DOHH2 (cell line): ENCODE data around the gene SMAD2.

Source experiments
- H3F3A ChIP-seq: fragments of 200-600 bp; sonication (generic), shearing (Covaris generic); 2 replicates; pipeline ENCODE4 v1.6.0; 2016; ENCODE audit warnings: antibody characterized with exemption, mild to moderate bottlenecking; ENCODE audit not compliant: control insufficient read depth, insufficient read depth
- H3K27ac ChIP-seq: fragments of 200-600 bp; sonication (generic); 2 replicates; pipeline ENCODE4 v1.5.1; 2014; ENCODE audit warnings: low read depth, mild to moderate bottlenecking, low read length, moderate library complexity
- H3K27me3 ChIP-seq: fragments of 200-600 bp; sonication (generic); 2 replicates; pipeline ENCODE4 v1.6.1; 2014; ENCODE audit warnings: mild to moderate bottlenecking, low read length, mixed read lengths; ENCODE audit not compliant: control insufficient read depth
- H3K36me3 ChIP-seq: fragments of 200-600 bp; sonication (generic); 2 replicates; pipeline ENCODE4 v1.6.1; 2014; ENCODE audit warnings: mild to moderate bottlenecking, low read length, moderate library complexity, mixed read lengths; ENCODE audit not compliant: control insufficient read depth
- H3K4me1 ChIP-seq: fragments of 200-600 bp; sonication (generic); 2 replicates; pipeline ENCODE4 v1.6.1; 2014; ENCODE audit warnings: mild to moderate bottlenecking, low read length, mixed read lengths; ENCODE audit not compliant: control insufficient read depth
- H3K4me2 ChIP-seq: fragments of 200-600 bp; sonication (generic); 2 replicates; pipeline ENCODE4 v1.6.0; 2014; ENCODE audit warnings: mild to moderate bottlenecking, low read length, moderate library complexity
- H3K4me3 ChIP-seq: fragments of 200-600 bp; sonication (generic); 2 replicates; pipeline ENCODE4 v1.5.1; 2014; ENCODE audit warnings: mild to moderate bottlenecking, low read length, mixed read lengths
- H3K79me2 ChIP-seq: fragments of 200-600 bp; sonication (generic); 2 replicates; pipeline ENCODE4 v1.6.1; 2014; ENCODE audit warnings: mild to moderate bottlenecking, low read length, mixed read lengths; ENCODE audit not compliant: control insufficient read depth
- H3K9me2 ChIP-seq: fragments of 200-600 bp; sonication (generic); replicated peaks from 2 replicates; pipeline ENCODE4 v1.6.1; 2014; ENCODE audit warnings: mild to moderate bottlenecking, low read length, mixed read lengths; ENCODE audit not compliant: control insufficient read depth
- H3K9me3 ChIP-seq: fragments of 200-600 bp; sonication (generic); 2 replicates; pipeline ENCODE4 v1.6.1; 2014; ENCODE audit warnings: antibody characterized with exemption, low read length, mixed read lengths; ENCODE audit not compliant: control insufficient read depth, insufficient read depth
- H4K20me1 ChIP-seq: fragments of 200-600 bp; sonication (generic); 2 replicates; pipeline ENCODE4 v1.6.0; 2014; ENCODE audit warnings: low read depth, mild to moderate bottlenecking, antibody characterized with exemption, low read length, moderate library complexity; ENCODE audit not compliant: control insufficient read depth, insufficient read depth
- CTCF ChIP-seq: fragments of 200-600 bp; sonication (generic); IDR thresholded peaks from one replicate; pipeline ENCODE4 v1.5.1; 2014; ENCODE audit warnings: antibody characterized with exemption, mild to moderate bottlenecking, low read depth, low read length; ENCODE audit not compliant: poor library complexity, severe bottlenecking
- EZH2phosphoT487 ChIP-seq: fragments of 200-600 bp; sonication (generic); IDR thresholded peaks from 2 replicates; pipeline ENCODE4 v1.6.1; 2017; ENCODE audit warnings: borderline replicate concordance, mild to moderate bottlenecking, antibody characterized with exemption, low read length, moderate library complexity, mixed read lengths

Gene SMAD2

GRCh38 chr18:47944972-47945852, 14.8 kb upstream of the SMAD2 start:
- Histone ChIP-seq H3K4me2 (no peak overlapping the region), H3K27me3 (peaks cover 15% of the 10 kb centered on the region), H4K20me1 (no peaks in the 10 kb centered on the region), H3K9me2 (no peaks in the 10 kb centered on the region), H3K27ac (no peak overlapping the region), H3K4me1 (no peaks in the 10 kb centered on the region), H3K9me3 (no peaks in the 10 kb centered on the region), H3F3A (no peaks in the 10 kb centered on the region), H3K79me2 (no peaks in the 10 kb centered on the region), H3K4me3 (no peak overlapping the region), H3K36me3 (no peaks in the 10 kb centered on the region)
- TF ChIP-seq EZH2phosphoT487 (no peak), CTCF (no peak)

- Histone ChIP-seq H4K20me1 (no peaks in the 10 kb centered on the region), H3K36me3 (no peaks in the 10 kb centered on the region), H3K27me3 (peaks cover 9% of the 10 kb centered on the region; the same call in 1 of the 2 replicates), H3K27ac (no peak overlapping the region), H3K9me3 (no peaks in the 10 kb centered on the region), H3K4me3 (no peak overlapping the region), H3K9me2 (no peaks in the 10 kb centered on the region), H3K4me2 (no peak overlapping the region), H3K79me2 (no peaks in the 10 kb centered on the region), H3K4me1 (peaks cover 5% of the 10 kb centered on the region), H3F3A (peaks cover 5% of the 10 kb centered on the region)
- no peak for TF ChIP-seq CTCF
- TF ChIP-seq EZH2phosphoT487, result no peak
These were observed 6.5 kb upstream of the SMAD2 start for GRCh38 chr18:47936952-47937351.

- Histone ChIP-seq H3K36me3 (no peaks in the 10 kb centered on the region), H3K79me2 (no peaks in the 10 kb centered on the region), H4K20me1 (no peaks in the 10 kb centered on the region), H3K4me2 (no peak overlapping the region), H3K27ac (no peak overlapping the region), H3K4me1 (peaks cover 13% of the 10 kb centered on the region), H3F3A (peaks cover 10% of the 10 kb centered on the region), H3K9me3 (no peaks in the 10 kb centered on the region), H3K9me2 (no peaks in the 10 kb centered on the region), H3K27me3 (peaks cover 9% of the 10 kb centered on the region; the same call in 1 of the 2 replicates), H3K4me3 (no peak overlapping the region)
- TF ChIP-seq EZH2phosphoT487 (no peak), CTCF (no peak)
These were observed 5.0 kb upstream of the SMAD2 start for GRCh38 chr18:47935321-47936055.
